SH-SY5Y (cell line): Measurements from ENCODE around the gene TAS1R2.

ENCODE experiments used
- GATA2 ChIP-seq: IDR thresholded peaks from 2 replicates; pipeline ENCODE4 v1.6.1; 2011; ENCODE audit warnings: mild to moderate bottlenecking, low read depth, low read length
- GATA3 ChIP-seq: IDR thresholded peaks from 2 replicates; pipeline ENCODE4 v1.6.1; 2011; ENCODE audit warnings: low read depth, mild to moderate bottlenecking, low read length, moderate library complexity

GRCh38 chr1:18817795-18818435 lies 41.5 kb downstream of the TAS1R2 start:
- TF ChIP-seq GATA3 (no peak), GATA2 (peak; percentile 63)
